Jurkat, Clone E6-1 (cell line): Measurements from ENCODE around the gene EPB41L2.
"Not testable (repeated sequence)": the region's sequence is repeated elsewhere in the genome, so short reads cannot be mapped to it uniquely, and the experiment has no call there.

Experiments
- DNase-seq: peaks from one replicate; pipeline ENCODE4 v3.0.0-alpha.2; 2011; ENCODE audit warnings: low read depth, low spot score
- H3K4me3 ChIP-seq: 2 replicates; pipeline ENCODE4 v1.5.1; 2011; ENCODE audit warnings: mild to moderate bottlenecking, low read length, control low read depth, moderate library complexity

The EPB41L2 gene

DNA sequence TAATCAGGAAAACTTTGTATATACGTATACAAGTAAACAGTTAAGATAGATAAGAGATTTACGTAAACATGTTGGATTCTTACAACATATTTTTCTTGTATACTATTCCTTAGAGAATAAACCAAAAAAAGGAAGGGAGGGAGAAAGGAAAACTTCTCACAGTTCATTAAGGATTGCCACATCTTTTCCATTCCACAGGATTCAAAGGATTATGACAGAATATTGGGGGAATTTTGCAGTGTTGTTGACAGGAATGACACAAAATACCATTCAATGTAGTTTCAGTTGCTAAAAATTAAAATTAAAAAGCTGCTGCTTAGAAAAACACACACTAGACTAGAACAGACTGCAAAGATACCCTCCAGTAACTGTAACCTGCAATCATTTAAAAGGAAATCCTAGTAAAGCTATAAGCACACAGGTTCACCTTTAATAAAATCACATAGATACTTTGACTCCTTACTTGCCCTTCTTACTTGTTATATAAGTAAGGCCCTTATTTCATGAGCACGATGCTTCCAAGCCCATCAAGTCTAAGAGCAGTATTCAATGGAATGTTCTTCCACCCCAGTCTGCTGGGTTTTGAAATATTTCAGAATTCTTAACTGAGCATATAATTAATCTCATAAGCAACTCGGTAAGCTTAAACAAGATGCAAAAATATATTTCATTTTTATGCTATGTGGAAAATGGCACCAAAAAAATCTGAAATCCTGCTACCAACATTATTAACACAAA lies 128.0 kb downstream of the EPB41L2 start:
- DNase-seq = no peak

DNA sequence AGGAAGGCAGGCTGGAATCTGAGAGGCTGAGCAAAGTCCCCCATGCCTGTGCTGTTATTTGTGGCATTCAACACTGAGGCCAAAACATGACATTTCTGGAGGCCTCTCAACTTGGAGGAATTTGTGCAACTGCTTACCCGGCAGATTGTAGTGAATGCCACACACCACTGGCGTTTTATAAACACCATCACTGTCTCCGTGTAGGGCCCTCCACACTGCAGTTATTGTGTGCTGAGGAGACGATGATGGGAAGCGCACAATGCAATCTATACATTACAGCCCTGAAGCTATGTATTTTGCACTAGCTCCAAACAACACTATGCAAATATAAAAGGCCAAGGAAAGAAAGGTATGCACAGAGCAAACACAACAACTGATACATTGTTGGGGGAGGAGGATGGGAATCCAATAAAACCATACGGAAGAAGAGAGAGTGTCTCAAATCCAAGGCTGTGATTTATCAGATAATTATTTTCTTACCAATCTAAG lies 129.3 kb downstream of the EPB41L2 start:
- DNase-seq = no peak

More for the DNA sequence above, 128.0 kb downstream of the EPB41L2 start:
- H3K4me3 ChIP-seq = no peak overlapping the region

DNA sequence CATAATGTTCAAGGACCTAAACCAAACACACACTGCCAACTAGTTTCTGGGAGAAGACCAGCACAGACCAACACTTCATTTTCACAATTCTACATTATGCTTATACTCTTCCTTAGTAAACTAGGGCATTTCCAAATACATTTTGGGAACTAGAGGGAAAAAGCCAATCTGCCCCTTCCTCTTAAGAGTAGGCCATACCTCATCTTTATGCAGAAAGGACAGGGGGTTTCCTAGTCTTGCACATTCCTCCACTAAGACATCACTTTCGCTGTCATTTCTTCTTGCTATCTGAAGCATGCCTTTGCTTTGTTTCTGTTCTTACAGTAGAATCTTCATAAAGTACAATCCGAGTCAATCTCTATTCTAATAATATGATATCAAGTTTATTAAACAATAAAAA lies 130.1 kb downstream of the EPB41L2 start:
- DNase-seq = no peak
- H3K4me3 ChIP-seq = no peak overlapping the region

More for the DNA sequence above, 129.3 kb downstream of the EPB41L2 start:
- no peak overlapping the region for H3K4me3 ChIP-seq

DNA sequence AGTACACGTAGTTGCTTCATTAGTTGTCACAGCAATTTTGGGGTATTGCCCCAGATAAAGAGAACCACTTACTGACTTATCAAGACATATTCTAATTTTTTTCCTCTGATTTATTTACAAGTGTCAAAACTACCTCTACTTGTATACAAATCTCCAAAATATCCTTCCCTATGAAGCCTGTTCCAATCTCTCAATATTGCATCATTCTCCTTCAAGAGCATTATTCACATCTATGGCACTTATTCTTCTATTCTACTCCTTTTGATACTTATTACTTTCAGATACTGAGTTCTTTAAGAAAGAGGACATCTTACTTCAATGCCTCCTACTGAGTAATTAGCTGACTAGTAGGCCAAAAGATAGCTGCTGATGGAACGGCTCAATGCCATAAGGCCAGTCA lies 130.6 kb downstream of the EPB41L2 start:
- H3K4me3 ChIP-seq = no peak overlapping the region
- no peak for DNase-seq

DNA sequence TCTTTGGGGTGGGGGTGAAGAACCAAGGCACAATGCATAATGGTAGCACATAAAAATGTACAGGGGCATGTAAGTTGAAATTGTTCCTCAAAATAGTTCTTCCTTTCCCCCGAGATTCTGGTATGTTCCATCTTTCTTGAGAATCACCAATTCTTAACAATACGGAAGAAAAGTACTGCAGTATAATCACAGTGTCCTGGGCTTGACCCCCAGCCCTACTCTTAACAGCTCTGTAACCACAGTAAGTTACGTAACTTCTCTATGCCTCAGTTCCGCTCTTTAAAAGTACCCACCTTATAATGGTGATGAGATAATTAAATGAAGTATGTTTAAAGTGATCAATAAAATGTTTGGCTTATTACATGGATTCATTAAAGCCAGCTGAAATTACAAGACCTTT lies 131.4 kb downstream of the EPB41L2 start:
- no peak for DNase-seq
- no peak overlapping the region for H3K4me3 ChIP-seq

DNA sequence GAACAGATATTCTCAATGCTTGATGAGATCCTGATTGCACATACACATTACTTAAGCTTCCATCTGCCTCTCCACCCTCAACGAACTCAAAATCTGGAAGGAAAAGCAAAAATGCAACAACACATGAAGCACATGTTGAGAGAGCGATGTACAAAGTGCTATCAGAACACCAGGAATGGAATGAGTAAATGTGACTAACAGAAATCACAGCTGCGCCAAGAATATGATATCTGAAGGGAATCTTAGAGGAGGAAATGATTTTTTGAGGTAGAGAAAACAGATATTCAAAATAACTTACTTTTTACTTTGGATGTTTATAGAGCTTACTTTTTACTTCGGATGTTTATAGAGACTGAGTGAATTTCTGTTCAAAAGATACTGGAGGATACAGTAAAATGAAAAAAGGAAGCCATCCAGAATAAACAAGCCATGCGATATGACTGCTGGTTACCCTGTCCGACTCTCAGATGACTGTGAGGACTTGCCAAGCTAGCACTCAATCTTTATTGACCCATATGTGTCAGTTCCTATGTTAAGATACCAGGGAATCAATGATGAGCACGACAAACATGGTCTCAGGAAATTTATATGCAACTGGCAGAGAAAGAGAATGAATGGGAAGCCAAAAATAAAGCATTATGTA lies 133.9 kb downstream of the EPB41L2 start:
- H3K4me3 ChIP-seq = no peak overlapping the region
- no peak for DNase-seq

DNA sequence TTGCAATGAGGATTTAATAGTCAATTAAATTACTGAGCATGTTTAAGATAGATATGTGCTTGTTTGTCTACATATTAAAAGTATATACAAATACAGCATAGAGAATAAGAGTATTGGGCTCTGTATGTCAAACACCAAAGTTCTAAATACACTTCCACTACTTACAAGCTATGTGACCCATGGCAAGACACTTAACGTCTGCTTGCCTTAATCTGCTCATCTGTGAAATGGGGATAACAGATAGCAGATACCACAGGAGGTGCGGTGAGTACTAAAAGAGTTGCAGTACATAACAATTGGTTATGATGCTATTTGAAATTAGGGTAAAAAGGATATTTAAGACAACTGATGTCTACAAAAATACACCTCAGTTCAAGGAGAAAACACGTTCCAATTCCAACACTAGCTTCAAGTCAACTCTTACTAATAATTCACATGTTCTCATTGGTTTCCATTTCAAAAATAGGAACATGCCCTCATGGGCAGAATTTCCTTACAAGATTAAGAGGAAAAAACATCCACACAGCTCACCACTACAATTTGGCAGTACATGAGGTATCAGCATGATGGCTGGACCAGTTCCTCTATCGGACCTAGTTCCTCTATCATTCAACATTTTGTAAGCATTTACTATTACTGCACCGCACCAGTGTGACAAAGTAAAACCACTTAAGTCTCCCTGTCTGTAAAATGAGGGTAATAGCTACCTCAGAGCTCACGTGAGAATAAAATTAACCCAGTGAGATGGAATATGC lies 134.7 kb downstream of the EPB41L2 start:
- no peak overlapping the region for H3K4me3 ChIP-seq
- DNase-seq = no peak

DNA sequence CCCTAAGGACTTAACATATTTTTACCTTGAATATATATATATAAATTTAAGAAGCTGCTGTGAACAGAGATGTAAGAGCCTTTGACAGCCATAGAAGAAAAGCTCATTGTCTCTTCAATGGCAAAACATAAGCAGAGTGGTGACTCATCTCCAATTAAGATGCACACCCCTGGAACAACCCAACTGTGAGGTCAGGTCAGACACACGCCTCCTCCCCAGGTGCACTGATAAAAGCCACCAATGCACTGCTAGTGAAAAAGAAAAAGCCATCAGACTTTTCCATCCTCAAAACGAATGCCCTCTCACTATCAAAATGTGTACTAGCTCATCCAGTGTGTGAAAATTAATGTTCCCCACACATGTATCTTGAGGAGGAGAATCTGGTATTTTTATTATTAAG lies 135.7 kb downstream of the EPB41L2 start:
- no peak overlapping the region for H3K4me3 ChIP-seq
- DNase-seq = no peak

DNA sequence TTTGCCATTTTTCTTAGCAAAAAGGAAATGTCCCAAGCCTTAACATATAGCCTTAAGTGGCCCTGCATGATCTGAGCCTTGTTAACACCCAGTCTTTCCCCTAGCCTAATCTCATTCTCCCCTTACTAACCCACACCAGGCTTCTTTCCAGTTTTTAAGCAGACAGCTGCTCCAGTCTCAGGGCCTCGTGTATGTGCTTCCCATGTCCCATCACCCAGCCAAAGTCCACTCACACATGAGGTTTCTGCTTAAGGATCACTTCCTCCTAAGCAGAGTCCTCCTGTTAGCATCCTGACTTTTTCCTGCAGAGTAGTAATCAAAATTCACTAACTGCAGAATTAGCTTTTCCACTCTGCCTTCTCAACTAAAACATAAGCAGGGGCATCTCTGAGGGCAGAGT lies 139.7 kb downstream of the EPB41L2 start:
- DNase-seq = no peak
- no peak overlapping the region for H3K4me3 ChIP-seq

DNA sequence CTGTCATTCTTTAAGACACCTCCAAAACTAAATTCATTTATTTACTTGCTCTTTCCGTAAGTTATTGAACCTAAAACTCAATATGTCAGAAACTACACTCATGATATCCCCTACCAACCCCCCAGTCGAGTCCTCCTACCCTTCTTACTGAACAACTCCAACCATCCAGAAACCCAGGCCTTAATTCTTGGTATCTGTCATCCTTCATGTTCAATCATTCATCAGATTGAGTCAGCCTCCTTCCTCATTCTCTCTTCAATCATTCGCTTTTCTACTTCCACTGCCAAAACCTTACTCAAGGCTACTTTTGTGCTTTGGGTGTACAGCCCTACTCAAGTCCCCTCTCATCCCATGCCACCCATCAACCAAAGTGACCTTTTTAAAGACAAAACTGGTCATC lies 140.1 kb downstream of the EPB41L2 start:
- DNase-seq = no peak
- H3K4me3 ChIP-seq = no peak overlapping the region

DNA sequence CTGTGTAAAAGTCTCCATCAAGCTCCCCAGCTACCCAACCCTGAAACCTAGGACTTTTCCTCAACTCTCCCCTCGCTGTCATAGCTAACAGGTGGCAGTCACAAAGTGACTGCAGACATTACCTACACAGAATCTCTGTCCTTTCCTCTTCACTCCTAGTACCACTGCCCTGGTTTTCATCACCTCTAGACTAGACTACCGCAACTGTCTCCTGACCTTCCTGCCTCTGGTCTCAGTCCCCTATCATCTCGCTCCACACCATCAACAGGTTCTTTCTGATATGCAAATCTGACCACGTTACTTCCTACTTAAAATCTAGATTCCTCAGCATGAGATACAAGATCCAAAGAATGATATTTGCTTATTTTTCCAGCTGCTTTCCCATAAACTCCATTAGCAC lies 142.1 kb downstream of the EPB41L2 start:
- H3K4me3 ChIP-seq = no peak overlapping the region
- DNase-seq = no peak

DNA sequence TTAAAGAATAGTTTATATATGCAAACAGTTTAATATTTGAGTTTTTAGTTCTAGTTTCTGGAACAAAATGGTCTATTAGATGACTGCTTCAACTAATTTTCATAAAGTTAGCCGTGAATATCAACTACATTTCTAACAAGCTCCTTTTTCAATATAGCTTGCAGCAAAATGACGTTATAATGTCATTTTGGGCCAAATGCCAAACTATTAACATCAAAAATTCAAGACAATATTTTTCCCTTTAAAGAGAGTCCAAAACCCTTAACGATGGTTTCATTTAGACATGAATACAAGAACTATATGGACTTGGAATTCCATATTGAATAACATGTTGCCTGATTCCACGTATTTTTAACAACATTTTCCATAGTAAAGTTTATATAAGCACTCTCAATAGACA lies 144.9 kb downstream of the EPB41L2 start:
- no peak for DNase-seq
- no peak overlapping the region for H3K4me3 ChIP-seq

DNA sequence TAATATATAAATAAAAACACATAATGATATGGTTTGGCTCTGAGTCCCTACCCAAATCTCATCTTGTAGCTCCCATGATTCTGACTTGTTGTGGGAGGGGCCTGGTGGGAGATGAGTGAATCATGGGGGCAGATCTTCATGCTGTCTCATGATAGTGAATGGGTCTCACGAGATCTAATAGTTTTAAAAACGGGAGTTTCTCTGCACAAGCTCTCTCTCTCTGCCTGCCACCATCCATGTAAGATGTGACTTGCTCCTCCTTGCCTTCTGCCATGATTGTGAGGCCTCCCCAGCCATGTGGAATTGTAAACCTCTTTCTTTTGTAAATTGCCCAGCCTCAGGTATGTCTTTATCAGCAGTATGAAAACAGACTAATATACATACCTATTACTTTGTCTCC lies 147.4 kb downstream of the EPB41L2 start:
- not testable (repeated sequence) for DNase-seq, H3K4me3 ChIP-seq

DNA sequence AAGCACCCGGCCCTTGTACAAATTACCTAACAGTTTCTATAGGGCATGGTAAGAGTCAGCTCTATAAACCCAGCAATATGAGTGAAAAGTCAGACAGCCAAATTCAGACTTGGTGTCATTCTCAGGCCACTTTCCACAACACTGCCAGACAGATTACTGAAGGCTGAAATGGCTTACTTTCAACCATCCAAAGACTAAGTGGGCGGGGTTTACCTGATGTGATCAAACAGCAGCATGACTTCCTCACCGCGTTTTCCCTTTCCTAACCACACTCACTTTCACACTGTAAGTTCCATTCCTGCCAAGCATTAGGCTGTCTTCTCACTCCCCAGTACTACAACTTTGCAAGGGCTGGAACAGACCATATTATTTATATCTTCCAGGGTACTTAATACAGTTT lies 149.9 kb downstream of the EPB41L2 start:
- H3K4me3 ChIP-seq = no peak overlapping the region
- peak; percentile 66 for DNase-seq

- no peak for DNase-seq
- no peak overlapping the region for H3K4me3 ChIP-seq
Observed at GRCh38 chr6:130912434-130912833, 150.6 kb downstream of the EPB41L2 start.

GRCh38 chr6:130908958-130909357 lies 154.1 kb downstream of the EPB41L2 start:
- no peak overlapping the region for H3K4me3 ChIP-seq
- DNase-seq = no peak

- H3K4me3 ChIP-seq = no peak overlapping the region
- no peak for DNase-seq
Observed at GRCh38 chr6:130908188-130908587, 154.9 kb downstream of the EPB41L2 start.

GRCh38 chr6:130907687-130908086 lies 155.4 kb downstream of the EPB41L2 start:
- H3K4me3 ChIP-seq = no peak overlapping the region
- no peak for DNase-seq

- no peak overlapping the region for H3K4me3 ChIP-seq
- DNase-seq = no peak
Observed at GRCh38 chr6:130906736-130907381, 156.2 kb downstream of the EPB41L2 start.

DNA sequence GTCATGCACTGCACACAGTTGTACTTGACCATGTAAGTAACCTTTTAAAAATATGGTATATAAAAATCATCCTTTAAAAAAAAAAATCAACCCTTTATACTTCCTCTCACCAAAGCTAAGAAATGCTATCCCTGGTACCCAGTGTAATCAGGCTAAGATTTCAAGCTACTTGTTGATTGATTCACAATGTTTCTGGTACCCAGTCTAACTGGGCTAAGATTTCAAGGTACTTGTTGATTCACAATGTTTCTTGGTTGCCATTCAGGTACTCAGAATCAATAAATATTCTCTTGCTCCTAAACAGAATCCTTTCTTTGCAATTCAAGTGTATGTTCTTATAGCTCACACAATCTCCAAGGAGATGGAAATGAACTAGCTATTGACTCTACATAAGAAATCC lies 159.4 kb downstream of the EPB41L2 start:
- H3K4me3 ChIP-seq = no peak overlapping the region
- no peak for DNase-seq
